GM21717 (cell line): ENCODE data around the gene GLI2.

ENCODE experiments used
- ATAC-seq: cut with Tn5 transposase; IDR thresholded peaks from one replicate; pipeline ENCODE4 v1.9.1; 2021; ENCODE audit warnings: mild to moderate bottlenecking, moderate library complexity; ENCODE audit not compliant: unreplicated experiment

The GLI2 gene

GRCh38 chr2:120711694-120712093 is 24.0 kb upstream of the GLI2 start:
- ATAC-seq, result no peak

- no peak for ATAC-seq
Observed at GRCh38 chr2:120712180-120712681, 23.4 kb upstream of the GLI2 start.

DNA sequence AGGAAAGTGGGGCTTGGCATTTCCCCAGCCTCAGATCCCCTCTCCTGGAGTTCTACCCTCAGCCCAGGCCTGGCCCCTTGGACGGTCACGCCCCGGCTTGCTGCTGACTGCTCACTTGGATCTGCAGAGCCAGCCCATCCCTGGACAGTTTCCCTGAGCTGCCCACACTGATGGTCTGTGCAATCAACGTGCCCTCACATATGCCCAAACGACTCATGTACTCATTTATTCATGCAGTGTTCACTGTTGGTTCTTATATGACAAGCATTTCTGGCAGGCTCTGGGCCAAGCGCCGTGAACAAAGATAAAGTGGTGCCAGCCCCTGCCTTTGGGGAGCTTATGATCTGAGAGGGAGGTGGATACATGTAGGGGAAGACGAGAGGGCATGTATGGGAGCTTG is 20.3 kb upstream of the GLI2 start:
- ATAC-seq, result no peak

- no peak for ATAC-seq
Observed at GRCh38 chr2:120715941-120716340, 19.7 kb upstream of the GLI2 start.

DNA sequence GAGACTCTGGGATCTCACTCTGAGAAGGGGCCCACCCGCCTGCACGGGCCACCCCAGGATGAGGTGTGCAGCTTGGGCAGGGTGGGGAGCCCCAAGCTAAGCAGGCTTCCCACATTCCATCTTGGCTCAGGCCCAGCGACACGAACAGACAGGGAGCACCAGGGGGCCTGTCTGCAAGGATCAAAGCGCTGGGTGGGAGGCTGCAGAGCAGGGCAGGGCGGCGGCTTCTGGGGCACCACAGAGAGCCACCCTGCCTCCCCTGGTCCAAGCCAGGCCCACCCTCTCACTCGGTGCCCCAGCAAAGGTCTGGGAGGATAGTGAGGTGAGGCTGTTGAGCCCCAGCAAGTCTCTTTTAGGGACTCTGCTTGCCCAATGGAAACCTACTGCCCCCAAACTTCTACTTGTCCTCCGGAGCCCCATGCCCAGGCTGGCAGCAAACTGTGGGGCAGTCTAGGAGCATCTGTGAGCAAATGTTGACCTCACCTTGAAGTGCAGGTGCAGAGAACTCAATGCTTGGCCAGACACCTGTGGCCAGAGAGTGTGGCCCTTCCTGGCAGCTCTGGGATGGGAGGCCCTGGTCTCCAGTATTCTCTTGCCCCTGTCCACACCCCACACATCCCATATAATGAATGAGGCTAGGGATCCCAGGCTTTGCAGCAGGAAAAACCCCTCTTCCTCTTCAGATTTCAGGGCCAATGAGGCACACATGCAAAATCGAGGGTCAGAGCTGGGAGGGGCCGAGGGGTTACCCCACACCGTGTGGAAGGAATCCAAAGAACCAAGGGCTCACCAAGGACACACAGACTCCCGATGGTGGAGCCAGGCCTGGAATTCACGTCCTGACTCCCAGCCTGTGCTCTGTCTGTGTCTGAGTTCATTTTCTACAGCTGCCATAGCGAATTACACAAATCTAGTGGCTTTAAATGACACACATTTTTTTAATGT is 18.8 kb upstream of the GLI2 start:
- ATAC-seq, result no peak

GRCh38 chr2:120719491-120719890 is 16.2 kb upstream of the GLI2 start:
- ATAC-seq, result no peak

DNA sequence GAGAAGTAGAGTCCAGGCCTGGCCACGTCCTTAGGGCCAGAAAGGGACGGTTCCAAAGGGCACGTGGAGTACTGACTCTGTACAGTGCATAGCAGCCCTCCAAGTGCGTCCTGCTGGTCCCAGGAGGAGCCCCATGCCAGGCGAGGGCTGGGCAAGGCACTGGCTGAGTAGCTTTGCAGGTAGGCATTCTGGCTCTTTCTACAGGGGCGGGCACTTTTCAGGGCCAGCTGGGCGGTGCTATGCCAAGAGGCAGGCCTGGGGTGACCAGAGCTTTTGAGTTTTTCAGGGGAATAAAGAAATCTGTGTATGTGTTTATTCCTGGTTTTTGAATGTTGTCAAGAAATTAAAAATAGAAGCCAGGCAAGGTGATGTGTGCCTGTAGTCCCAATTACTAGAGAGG is 15.4 kb upstream of the GLI2 start:
- no peak for ATAC-seq

DNA sequence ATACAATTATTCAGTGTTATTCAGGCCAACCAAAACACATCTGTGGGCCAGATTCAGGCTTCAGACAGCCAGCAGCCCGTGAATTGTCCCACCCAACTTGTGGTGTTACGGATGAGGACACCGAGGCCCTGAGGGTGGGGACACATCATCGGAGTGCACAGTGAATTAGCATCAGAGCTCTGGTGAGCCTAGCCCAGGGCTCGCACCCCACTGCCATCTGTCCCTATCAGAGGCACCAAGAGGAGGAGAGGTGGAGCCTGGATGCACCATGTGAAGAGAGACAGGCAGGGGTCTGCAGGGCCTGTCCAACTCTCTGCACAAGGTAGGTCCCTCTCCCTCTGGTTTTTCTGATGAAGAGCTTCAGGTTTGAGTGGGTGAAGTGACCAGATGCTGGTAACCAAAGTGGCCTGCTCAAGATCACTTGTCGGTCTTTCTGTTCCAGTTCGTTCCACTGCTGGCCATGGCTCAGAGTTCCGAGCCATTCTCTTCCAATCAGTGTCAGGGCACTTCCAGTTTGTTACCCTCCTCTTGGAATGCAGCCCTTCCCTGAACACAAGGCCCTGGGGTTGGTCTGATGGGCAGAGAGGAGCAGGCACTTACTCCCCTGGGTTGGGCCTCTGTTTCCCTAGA is 14.8 kb upstream of the GLI2 start:
- no peak for ATAC-seq

DNA sequence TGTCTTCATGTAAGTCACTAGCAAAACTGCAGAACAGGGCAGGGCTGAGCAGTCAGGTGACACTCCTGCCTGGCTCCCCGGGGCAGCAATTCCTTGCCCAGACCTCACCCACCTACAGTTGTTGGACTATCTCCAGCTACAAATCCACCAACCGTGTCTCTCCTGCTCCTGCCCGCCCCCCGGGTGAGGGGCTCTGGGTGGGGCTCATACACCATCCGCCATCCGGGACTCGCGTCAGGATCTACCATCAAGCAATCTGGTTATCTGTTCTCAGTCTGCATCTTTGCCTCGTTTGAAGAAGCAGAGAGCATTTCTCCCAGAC is 13.5 kb upstream of the GLI2 start:
- ATAC-seq, result no peak

DNA sequence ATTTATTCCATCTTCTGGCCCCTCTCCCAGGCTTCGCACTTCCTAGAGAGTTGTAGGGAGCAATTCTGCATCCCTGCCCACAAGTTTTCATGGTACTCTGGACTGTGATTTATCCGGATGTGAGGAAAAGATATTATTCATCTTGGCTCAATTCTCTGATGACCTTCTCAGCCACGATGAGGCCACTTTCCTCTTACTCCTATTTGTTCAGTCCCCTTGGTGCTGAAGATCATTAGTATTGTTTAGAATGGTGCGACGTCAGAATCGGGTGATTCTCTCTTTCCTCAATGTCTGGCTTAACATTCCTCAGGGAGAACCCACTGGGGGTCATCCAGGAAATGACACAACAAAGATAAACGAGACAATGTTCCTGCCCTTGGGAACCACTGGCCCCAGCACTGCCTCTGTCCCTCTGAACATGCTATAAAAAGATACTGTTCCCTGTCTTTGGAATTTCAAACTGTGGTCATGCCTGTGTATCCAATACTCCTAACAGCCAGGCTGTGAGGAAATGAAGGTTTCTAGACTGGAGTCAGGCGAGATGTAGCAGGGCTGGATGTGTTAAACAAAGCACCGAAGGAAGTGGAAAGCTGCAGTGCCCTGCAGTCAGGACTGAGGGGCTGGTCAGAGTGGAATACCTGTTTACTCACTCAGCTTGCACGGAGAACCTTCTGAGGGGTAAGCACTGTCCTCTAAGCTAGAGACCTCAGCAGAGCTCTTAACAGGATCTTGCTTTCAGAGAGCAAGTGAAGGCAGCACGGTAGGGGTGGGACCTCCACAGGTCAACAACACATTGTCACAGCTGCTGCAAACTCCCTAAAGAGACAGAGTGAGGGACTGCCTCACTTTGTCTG is 12.9 kb upstream of the GLI2 start:
- ATAC-seq, result no peak

DNA sequence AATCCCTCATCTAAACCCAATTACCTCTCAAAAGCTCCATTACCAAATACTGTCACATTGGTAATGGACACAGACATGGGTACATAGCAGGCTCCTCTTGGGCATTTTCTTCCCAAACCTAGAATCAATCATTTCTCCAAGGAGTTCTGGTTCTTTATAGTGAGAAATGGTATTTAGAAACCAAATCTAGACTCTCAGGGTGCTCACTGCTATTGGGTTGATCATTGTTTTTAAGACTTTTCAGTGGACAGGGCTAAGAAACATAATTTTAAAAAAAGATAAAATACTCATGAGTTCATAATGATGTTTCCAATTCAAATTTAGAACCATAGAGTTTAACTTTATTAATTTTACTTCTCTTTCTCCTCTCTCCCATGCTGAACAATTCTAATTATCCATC is 9.4 kb upstream of the GLI2 start:
- ATAC-seq, result no peak

DNA sequence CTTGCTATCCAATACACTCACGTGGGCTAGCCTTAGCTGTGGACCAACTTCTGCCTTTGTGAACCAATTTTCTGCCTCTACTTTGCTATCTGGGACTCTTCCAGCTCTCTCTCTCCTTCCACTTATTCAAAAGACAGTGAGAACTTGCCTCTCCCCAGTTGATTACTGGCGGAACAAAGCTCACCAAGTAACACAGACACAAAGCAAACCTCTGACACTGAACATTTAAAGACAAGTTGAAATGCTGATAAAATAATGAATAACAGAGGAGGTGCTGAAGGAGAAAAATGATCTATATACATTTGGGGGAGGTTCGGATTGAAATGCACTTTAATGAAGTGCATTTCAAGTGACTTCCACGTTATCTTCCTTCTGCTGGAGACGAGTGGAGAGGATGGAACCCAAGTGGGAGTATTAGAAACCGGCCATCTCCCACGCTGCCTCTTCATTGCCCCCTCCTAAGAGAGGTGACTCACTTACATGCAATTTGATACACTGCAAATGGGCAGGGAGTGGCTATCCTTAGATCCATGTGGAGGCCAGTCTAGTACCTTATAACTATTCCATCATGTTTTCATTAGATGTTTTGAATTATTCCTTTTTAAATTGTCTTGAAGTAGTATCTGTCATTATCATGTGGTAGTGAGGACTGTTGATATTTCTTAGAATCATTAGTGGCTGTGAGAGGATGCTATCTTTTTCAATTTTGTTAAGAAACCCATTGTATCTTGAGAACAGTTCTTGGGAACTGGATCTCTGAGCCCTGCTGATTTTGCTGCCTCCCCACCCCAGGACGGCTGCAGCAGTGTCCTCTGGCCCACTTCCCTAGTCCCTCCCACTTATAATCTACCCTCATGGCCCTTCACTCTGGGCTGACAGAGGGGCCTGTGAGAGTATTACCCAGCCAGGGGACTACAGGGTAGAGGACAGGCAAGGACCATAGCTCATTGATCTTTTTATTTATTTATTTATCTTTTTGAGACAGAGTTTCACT is 6.0 kb upstream of the GLI2 start:
- ATAC-seq, result no peak

DNA sequence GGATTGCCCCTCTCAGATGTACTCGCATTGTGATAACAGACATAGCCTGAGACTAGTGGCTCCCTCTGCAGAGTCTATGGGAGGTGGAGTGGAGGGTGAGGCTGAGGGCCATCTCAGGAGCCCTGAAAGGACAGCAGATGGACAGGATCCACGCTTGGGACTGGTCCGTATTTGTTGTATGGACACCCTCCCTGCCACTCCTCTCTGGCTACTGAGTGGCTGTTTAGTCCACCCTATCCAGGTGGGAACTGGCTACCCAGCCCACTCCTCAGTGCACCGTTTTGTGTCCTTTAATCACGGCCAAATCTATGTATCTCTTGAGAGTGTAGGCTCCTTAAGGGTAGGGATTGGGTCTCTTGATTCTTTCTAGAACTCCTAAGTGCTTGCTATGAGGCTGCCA is 4.5 kb upstream of the GLI2 start:
- ATAC-seq, result no peak

GRCh38 chr2:120732506-120733237 is 3.0 kb upstream of the GLI2 start:
- no peak for ATAC-seq

GRCh38 chr2:120733238-120733932 is 2.3 kb upstream of the GLI2 start:
- ATAC-seq, result no peak

- ATAC-seq, result no peak
Observed at GRCh38 chr2:120734930-120735651, 577 bp upstream of the GLI2 start.

DNA sequence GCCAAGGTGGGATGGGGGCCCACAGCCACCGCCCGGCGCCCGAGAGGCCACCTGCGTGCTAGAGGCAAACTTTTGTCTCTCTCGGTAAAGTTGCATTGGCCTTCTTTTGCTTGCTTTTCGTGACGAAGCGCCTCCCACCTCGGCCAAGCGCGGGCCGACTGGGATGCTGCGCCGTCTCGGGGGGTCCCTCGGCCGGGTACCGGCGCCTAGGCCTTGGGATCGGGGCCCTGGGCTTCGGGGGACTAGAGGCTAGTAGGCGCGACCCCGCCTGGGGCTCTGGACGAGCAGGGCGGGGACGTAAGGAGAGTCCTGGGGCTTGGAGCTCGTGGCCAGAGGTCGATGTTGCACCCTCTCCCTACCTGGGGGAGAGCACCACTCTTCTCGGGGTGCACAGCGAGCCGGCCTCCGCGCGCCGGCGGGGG is 545 bp downstream of the GLI2 start:
- no peak for ATAC-seq

DNA sequence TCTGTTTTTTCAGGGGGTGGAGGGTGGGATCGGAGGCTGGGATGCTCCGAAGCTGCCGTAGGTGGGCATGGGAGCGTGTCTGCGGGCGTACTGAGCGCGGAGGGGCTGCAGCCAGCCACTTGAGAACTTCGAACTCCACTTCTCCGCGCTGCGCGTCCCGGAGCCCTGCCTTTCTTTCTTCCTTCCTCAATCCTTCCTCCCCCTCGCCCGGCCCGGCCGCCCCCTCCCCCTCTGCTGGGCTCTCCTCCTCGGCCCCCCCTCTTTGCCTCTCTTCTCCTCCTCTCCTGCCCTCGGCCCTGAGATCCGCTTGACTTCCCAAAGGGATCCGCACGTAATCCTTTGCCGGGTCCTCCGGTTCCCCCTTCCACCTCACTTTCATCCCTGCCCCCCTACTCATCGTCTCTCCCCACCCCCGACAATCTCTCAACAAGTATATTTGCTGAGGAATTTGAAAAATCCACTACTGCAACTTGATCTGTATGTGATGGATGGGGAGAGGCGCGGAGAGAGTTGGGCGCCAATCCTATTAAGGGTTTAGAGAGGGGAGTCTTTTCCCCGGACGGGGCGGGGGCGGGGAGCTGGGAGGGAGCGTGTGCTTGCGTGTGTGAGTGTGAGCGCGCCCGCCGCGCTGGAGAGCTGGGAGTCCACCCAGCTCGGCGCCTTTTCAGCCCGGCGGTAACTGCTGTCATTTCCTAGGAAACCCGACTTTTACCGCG is 1.1 kb downstream of the GLI2 start:
- no peak for ATAC-seq
